H4 (cell line): ENCODE measurements around the gene DCAKD. TPM values are rescaled to one million over a fixed set of nuclear protein-coding genes. Genes with fewer than 3 reads are reported as not detected.

Experiments used
- DNase-seq: peaks from one replicate; pipeline ENCODE4 v3.0.0-alpha.2; 2015; ENCODE audit warnings: low spot score
- total RNA-seq: library from RNA; depleted of rRNA; stranded (reverse); fragments of >200 nt; shearing (Covaris generic); gene quantifications from 2 replicates; pipeline ENCODE4 v1.2.3, GENCODE V29; 2014

DCAKD gene
- total RNA-seq, 1 experiment from 2014 or later = 39.8 TPM

- DNase-seq = no peak
These were observed 47.0 kb downstream of the DCAKD start for GRCh38 chr17:45004388-45004787.

GRCh38 chr17:45003877-45004276 lies 47.6 kb downstream of the DCAKD start:
- no peak for DNase-seq

DNA sequence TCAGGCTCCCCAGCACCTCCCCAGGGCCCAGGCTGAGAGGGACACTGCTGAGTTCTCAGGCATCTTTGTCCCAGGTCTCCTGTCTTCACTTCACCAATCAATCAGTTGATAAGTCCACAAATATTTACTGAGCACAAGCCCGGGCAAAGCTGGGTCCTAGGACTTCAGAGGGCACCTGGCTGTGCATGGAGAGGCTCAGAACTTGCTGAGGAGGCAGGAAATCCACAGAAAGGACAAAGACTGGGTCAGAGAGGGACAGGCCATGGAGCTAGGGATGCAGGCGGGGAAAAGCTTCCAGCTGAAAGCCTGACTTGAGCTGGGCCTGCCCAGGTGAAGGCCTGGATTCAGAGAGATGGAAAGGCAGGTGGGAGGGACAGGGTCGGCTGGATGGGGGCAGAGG lies 50.1 kb downstream of the DCAKD start:
- DNase-seq = no peak

DNA sequence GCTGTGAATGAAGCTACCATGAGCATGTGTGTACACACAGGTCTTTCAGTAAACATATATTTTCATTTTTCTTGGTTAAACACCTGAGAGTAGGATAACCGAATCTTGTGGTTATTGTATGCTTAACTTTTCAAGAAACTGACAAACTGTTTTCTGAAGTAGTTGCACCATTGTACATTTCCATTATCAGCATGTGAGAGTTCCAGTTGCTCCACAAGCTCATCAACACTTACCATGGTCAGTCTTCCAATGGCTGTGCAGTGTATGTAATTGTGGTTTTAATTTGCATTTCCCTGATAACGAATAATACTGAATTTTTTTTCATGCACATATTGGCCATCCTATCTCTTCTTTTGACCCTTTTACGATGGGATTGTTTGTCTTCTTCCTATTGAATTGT lies 52.0 kb downstream of the DCAKD start:
- no peak for DNase-seq

GRCh38 chr17:44998646-44999045 lies 52.8 kb downstream of the DCAKD start:
- DNase-seq = no peak

DNA sequence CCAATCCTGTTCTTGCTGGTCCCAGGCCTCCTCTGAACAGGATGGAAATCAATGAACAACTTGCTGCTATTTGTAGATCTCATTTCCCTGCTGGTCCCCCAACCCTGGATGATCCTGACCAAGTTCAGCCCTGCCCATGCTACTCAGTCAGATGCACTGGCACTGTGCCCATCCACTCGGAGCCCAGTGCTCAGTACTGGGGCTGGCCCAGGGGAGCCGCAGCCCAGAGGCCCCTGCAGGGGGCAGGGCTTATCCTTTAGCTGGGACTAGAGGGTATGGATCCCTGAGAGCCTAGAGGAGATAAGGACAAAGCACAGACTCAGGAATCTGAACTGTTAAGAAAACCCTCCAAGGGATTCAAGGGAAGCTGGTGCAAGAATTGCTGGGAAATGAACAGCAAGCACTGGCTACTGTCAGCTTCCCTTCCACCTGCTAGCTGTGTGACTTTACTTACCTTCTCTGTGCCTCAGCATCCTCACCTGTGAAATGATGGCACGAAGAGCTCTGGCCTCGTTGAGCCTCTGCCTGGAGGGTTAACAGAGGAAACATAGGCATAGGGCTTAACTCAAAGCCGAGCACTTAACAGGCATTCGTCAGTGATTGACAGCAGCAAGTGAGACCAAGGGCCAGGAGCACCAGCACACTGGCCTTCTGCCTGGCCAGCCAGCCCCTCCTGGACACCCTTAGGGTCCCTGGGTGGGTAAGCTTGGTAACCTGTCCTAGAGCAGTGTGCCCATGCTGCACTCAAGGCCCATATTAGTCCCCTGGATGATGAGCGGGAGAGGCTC lies 53.5 kb downstream of the DCAKD start:
- no peak for DNase-seq

GRCh38 chr17:44996304-44996703 lies 55.1 kb downstream of the DCAKD start:
- no peak for DNase-seq

- no peak for DNase-seq
These were observed 55.9 kb downstream of the DCAKD start for GRCh38 chr17:44995436-44996001.

GRCh38 chr17:44992242-44992939 lies 59.0 kb downstream of the DCAKD start:
- no peak for DNase-seq

- peak; percentile 48 for DNase-seq
These were observed 60.4 kb downstream of the DCAKD start for GRCh38 chr17:44990994-44991393.

DNA sequence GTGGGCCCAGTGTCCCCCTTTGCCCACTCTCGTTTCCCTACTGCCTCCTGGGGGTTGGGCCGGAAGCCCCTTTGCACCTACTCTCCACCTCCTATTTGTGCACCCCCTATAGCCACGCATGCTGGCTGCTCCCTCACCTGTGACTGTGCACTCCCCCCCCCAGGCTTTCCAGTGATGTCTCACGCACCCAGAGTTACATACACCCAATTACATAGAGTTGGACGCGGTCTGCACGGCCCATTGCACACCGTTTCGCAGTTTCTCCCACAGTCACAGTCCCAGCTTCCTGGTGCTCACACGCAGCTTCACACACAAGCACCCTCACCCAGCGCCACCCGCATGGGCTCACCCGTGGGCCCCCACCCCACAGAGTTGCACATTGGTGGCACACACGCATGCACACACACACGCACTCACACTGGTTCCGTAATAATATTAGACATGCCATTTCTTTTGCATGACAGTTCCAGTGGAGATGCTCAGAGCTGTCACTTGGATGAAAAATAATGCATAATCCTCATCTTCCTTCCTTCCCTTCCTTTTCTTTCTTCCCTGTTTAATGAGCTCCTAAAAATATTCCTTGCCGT lies 61.8 kb downstream of the DCAKD start:
- DNase-seq = no peak

DNA sequence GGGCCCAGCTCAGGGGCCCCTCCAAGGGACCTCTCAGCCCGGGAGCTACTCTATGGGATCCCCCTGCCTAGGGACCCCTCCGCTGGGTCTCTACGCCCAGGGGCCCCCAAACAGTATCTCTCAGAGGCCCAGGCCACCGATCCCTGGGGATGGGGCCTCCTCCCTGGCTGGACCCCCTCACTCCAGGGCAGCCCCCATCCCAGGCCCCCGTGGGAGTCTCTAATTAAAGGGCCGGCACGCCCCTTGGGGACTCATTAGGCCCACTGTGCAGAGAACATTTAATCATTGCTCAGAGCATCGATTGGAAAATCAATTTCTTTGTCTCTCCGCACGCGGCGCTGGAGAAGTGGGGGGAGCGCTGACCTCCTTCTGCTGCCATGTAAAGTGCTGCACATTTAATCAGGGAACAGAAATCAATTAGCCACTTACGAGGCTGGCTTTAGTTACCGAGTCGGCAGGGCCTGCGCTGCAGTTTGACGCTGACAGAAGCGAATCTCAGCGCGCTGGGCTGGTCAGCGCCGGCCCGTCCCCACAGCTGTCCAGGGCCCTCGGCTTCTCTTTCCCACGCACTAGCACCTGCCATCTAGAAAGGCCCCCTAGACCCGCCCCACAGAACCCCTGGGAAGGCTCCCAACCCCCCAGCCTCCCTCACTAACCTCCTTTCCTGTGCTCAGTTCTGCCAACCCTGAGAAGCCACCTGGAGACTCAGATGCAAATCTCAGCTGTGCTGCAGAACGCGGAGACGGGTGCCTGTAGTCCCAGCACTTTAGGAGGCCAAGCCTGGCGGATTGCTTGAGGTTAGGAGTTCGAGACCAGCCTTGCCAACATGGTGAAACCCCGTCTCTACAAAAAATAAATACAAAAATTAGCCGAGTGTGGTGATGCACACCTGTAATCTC lies 63.1 kb downstream of the DCAKD start:
- DNase-seq = no peak

- DNase-seq = no peak
These were observed 67.9 kb downstream of the DCAKD start for GRCh38 chr17:44983563-44983962.

DNA sequence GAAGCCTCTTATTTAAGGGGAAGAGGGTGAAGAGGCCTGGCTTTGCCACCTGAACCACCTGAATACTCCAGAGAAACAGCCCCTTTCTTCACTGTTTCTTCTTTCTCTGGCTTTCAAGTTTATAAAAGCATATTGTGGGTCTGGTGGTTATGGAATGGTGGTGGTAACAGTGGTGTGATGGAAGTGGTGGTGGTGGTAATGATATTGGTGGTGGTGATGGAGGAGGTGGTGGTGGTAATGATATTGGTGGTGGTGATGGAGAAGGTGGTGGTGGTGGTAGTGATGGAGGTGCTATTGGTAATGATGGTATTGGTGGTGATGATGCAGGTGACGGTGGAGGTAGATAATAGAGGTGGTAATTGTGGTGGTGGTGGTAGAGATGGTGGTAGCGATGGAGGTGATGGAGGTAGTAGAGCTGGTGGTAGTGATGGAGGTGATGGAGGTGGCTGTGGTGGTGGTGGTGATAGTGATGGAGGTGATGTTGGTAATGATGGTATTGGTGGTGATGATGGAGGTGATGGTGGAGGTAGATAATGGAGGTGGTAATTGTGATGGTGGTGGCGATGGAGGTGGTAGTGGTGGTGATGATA lies 69.2 kb downstream of the DCAKD start:
- no peak for DNase-seq

- DNase-seq = peak; percentile 90
These were observed 70.0 kb downstream of the DCAKD start for GRCh38 chr17:44981221-44981968.

- peak; percentile 78 for DNase-seq
These were observed 71.9 kb downstream of the DCAKD start for GRCh38 chr17:44979426-44979995.

DNA sequence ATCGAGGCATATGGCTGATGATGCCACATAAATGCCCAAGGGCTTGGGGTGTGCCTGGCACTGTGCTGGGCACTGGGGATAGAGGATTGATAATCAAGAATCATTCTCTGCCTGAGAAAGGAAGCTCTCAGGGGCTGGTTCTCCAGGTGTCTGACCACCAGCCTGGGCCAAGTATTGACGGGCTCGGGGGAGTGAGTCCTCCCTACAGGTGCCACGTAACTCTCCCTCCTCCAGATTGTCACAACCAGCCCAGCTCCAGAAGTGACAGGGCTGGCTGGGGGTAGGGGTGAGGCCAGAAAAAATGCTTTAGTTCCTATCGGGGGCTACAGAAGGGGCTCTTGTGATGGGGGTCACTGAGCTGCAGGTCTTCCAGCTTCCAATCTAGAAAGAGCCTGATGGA lies 72.6 kb downstream of the DCAKD start:
- no peak for DNase-seq

GRCh38 chr17:44977814-44978550 lies 73.5 kb downstream of the DCAKD start:
- no peak for DNase-seq

DNA sequence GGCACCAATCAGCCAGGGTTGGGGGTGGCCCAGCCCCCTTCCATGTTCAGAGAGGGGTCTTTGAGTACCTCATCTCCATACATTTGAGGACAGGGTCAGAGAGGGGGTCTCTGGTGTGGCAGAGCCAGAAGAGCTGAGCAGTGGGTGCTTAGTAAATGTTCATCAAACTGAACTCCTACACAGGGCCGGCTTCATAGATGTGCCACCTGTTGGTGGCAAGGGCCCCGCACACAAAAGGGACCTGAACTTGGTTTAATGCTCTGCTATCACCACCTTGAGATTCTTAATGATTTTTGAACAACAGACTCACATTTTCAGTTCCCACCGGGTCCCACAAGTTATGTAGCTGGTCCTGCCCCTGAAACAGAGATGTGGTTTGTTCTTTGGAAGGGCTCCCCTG lies 74.4 kb downstream of the DCAKD start:
- DNase-seq = no peak
